GM18499 (cell line): ENCODE results near the gene CHSY1.
A peak's percentile ranks its signal among the peaks of the same experiment; 100 is the strongest.

Source experiments
- ATAC-seq: cut with Tn5 transposase; IDR thresholded peaks from one replicate; pipeline ENCODE4 v1.9.1; 2021; ENCODE audit warnings: moderate number of reproducible peaks; ENCODE audit not compliant: insufficient read depth, unreplicated experiment

Gene CHSY1

DNA sequence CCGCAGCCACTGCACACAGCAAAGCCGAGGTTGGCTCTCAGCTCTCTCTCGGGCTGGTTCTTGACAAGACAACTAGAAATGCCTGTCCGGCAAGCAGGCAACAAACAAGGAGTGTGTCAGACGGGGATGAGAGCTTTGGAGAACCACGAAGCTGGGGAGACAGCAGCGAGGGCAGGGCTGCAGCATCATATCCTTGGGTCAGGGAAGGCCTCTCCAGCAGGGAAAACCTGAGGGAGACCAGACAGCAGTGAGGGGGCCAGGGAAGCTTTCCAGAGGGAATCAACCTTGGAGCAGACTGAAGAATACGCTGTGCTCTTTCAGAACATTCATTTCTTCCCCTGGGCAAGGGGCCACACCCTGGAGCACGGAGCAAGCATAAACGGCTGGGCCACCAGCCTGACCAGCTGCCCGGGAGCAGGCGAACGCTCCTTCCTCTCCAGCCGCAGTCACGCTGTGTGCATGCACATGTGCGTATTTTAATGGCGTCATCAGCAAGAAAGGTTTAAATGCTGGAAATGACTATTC lies 58.7 kb downstream of the CHSY1 start:
- ATAC-seq = no peak

DNA sequence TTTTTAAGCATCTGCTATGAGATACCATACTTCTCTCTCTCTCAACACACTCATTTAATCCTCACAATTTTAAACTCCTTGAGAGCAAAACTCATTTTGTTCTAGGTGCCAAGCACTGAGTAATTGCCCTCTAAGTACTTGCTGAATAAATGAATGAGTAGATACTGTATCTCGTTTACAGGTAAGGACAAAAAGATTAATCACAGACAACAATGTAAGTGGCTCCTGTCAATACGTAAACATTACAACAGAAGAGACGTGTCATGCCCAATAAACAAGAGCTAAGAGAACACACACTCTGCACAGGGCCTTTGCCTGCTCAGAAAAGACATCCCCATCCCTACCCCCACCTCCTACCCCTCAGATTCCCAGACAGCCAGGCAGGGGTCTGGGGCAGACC lies 59.8 kb downstream of the CHSY1 start:
- no peak for ATAC-seq

DNA sequence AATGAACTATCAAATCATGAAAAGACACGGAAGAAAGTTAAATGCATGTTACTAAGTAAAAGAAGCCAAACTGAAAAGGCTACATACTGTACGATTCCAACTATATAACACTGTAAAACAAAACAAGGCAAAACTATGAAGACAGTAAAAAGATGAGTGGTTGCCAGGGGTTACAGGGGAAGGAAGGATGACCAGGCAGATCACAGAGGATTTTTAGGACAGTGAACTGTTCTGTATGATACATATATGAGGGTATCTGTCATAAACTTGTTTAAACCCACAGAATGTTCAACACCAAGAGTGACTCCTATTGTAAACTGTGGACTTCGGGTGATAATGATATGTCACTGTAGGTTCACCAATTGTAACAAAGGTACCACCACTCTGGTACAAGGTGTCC lies 60.6 kb downstream of the CHSY1 start:
- ATAC-seq = no peak

DNA sequence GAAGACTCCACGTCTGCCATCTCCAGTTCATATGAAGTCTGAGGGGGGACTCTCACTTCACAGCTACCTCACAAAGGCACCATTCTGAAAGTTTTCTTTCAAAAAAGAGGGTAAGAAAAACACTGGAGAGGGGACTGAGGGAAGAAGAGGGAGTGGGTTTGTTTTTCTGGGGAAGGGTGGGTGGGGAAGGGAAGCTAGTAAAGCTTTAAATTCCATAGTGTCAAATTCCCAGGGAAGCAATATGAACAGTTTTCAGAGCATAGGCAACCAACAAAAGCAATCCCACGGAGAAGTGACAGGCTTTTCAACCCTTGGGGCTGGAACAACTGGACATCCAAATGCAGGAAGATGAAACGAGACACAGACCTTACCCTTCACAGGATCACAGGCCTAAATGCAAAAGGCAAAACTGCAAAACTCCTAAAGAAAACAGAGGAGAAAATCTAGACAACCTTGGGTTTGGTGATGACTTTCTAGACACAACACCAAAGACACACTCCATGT lies 61.7 kb downstream of the CHSY1 start:
- no peak for ATAC-seq

DNA sequence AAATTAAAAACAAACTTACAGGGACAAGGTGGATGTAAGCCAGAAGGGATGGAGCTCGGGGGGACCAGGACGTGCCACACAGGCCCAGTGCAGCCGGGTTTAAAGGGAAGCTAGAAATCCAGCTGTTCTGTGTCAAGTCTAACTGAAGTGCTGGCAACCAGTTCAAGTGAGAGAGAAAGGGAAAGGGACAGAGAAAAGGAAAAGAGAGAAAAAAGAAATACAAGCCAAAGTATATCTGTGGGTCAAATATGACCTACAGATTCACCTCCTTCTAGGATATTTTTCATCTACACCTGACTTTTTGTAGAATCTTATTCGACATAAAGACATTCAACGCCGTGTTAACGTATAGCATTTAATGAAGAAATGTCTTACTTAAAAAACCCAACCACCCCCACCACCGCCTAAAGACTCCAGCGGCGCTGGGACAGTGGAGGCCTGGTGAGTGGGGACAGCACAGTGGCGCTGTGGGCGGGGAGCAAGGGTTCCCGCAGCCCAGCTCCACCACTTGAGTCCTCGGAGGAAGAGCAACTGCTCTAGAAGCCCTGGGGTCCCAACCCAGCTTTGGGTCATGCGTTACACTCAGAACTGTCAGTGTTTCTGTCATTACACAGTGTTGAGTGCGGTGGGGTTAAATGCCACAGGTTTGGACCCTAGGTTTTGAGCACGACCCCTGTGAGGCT lies 62.3 kb downstream of the CHSY1 start:
- ATAC-seq = no peak

DNA sequence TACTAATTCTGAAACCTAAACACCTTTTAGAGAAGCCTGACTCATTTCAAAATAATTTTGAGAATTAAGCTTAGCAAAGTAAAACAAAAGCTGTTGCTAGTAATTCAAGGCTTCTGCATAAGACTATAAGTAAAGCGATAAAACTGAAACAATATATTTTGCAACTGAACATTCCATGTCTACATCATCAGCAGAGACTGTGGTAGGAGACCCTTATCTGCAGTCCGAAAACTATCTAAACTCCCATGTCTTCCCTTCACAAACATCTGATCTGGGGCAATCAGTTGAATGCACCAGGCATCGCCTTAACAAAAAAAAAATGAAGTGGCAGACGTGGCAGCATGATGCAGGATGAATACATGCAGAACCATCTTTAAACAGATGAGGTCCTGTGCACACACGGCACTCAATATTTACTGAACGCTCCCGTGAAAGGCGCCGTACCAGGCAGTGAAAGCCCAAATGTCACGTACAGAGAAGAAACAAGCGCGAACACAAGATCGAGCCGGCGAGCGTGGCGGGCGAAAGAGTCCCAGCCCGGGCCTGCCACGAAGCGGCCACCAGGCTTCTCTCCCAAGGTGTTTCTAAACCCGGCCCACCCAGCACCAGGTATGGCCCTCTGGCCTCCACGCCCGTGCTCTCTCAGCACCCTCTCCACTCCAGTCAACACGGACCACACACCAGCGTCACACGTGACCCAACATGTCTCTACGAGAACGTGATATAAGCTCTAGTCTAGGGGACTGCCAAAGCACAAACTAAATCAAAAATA lies 63.0 kb downstream of the CHSY1 start:
- peak; percentile 69 for ATAC-seq

DNA sequence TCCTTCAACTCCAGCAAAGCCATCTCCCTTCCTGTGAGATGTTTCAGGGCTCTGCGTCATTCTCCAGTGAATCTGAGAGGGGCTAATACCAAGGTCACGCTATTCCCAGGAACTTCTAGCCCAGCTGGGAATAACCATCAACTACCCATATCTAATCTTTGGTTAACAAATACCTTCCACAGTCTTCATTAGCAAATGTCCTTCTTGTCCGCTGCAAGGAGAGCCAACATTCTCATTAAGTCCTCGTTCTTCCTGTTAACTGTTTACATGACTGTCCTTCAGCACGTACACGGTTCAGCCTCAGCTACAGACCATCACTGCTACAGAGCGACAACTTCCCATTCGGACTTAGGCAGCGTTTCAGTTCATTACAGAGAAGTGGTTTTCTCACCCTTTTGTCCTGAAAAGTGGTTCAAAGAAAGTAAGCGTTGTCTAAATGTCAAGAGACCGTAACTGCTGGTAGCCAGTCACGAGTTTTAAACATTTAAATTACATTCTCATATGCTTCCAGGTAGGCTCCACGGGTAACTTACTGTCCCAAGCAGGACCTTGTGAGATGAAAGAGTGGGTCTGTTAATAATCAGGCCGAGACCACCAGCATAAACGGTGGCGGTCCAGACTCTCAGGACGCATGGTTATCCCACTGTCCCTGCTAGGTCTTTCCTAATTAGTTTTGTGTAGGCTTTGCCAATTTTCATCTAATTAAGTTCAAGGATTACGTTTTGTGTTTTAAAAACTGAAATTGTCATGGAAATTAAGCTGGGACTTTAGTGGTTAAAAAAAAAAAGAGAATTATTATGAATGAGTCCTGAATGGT lies 63.8 kb downstream of the CHSY1 start:
- ATAC-seq = peak; percentile 62

DNA sequence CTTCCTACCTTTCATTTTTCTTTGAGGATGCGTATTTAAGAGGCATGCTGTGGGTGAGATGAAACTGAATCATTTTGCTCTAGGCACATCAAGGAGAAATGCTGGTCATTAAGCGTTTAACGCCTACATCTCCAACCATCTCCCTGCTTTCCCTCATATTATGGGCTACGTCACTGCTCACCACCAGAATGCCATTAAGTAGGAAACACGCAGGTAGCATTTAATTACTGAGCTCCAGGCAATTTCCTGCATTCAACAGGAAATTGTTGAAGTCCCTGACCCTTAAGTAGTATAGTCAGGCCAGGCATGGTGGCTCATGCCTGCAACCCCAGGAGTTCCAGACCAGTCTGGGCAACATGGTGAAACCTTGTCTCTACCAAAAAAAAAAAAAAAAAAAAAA lies 66.1 kb downstream of the CHSY1 start:
- no peak for ATAC-seq

DNA sequence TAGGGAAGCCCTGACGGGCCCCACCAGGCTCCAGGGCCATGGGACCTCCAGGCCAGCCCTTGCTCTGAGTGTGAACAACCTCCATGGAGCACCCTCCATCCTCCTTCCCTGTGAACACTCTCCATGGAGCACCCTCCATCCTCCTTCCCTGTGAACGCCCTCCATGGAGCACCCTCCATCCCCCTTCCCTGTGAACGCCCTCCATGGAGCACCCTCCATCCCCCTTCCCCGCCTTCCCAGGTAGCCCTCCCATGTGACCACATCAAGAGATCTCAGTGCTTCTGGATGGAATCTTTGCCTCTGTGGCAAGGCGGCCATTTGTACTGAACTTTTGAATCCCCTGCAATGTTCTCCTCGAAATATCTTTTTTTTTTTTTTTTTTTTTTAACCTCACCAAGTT lies 66.5 kb downstream of the CHSY1 start:
- no peak for ATAC-seq

DNA sequence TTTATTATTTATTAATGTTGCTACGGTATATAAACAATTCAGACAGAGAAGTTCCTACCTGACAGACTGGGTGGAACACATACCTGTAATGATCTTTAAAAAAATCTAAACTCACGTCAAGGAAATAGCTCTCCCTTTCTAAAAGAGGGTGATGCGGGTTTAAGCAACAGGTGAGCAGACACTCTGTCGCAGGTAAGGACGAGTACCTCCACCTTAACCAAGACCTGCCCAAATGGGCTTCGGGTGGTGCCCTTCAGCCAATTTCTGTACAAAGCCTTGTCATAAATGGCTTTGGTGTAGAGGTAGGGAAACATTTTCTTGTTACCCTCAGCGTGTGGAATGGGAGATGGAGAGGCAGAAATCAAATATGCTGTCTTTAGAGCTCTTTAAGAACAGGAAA lies 67.0 kb downstream of the CHSY1 start:
- no peak for ATAC-seq

DNA sequence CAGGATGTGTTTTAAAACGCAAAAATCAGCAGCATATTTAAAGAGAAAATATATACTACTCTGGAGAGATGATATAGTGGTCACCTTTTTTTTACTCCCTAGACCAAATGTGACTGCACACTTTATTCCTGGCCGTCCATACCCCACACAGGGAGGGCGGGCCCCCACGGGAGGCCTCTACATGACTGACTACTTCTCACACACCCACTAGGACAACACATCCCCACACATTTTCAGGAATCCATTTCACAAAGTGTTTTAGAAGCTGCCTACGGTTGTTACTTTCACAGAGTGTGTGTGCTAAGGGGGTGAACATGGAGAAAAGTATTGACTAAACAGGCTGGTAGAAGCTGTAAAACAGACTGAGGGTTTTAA lies 67.9 kb downstream of the CHSY1 start:
- no peak for ATAC-seq

DNA sequence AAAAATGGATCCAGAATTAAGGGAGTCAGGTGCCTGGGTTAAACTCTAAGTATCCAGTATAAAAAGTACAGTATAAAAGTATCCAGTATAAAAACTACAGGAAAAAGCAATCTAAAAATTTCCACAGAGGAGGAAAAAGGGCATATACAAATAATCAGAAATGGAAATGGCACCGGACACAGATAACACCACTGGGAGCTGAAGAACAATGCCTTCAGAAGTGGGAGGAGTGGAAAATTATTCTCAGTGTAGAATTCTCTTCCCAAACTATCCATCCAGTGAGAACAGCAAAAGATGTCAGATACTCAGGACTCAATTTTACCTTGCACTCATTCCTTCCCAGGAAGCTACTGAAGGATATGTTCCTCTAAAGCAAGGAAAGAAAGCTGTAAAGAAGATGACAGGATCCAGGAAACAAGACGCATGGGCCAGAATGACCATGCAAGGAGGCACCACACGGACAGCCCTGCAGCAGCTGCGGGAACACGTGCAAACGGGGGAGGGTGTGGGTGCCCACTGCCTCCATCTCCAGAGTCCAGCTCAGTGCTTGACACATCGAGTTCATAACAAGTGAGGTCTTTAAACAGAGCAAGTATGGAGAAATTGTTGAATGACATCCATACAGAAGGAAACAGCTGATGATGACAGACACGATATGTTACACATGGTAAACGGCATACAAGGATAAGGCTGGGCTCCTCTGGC lies 68.5 kb downstream of the CHSY1 start:
- no peak for ATAC-seq

DNA sequence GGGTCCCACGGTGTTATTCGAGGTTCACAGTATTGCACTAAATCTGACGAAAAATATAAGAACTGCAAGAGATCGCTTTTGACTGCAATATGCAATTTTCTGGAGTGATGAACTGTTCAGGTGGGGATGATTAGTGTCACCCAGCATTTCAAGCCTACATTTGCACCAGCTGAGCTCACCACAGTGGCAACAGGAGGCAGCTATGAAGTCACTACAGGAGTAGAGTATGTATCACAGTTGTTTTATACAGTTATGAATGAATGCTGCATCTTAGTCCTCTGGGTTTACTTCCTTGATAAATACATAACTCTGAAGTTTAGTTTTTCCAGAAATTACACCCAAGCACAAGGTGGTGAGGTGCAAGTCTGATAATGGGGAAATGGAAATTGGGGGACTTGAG lies 69.6 kb downstream of the CHSY1 start:
- no peak for ATAC-seq

DNA sequence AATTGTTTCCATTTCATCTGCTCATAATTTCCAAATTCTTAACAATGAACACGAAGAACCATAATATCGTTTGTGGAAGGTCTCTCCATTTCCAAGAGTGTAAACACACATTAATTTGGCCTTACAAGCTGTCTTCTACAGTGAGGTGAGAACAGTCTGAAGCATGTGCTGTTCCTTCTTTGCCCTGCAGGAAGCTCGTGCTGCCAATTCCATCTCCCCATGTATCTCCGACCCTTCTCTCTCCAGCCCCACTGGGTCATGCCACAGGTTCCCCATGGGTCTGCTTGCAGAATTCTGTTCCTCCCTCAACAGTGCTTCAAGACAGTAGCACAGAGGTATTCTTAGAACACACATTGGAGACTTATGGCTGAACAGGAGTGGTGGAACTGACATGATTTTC lies 70.5 kb downstream of the CHSY1 start:
- no peak for ATAC-seq

DNA sequence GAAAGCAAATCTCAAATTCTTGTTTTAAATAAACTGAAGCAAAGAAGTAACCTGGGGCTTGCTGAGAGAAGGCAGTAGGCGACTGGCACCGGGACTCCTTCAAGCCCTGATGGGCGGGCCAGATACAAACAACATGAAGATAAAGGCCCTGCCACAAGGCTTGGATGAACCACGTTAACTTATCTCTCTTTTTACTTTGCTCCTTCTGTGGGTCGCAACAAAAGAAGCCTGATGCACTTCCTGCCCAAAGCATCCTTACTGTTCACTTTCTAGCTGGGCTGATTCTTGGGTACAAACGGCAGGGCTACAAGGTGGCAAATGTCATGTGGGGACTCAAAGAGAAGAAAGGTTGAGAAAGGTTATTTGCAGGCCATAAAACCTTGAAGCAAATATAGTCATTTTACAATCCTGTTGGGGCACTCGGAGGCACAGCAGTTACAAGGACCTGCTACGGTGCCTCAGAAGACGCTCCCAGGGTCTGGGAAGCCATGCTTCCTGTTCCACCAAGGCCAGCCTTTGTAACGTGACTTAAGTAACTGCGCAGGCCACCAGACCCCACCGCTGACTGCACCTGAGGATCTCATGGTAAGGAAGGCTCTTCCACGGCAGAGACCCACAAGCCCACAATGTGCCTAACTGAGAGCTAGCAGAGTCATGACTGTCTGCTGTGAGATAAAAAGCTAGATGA lies 71.1 kb downstream of the CHSY1 start:
- ATAC-seq = no peak

DNA sequence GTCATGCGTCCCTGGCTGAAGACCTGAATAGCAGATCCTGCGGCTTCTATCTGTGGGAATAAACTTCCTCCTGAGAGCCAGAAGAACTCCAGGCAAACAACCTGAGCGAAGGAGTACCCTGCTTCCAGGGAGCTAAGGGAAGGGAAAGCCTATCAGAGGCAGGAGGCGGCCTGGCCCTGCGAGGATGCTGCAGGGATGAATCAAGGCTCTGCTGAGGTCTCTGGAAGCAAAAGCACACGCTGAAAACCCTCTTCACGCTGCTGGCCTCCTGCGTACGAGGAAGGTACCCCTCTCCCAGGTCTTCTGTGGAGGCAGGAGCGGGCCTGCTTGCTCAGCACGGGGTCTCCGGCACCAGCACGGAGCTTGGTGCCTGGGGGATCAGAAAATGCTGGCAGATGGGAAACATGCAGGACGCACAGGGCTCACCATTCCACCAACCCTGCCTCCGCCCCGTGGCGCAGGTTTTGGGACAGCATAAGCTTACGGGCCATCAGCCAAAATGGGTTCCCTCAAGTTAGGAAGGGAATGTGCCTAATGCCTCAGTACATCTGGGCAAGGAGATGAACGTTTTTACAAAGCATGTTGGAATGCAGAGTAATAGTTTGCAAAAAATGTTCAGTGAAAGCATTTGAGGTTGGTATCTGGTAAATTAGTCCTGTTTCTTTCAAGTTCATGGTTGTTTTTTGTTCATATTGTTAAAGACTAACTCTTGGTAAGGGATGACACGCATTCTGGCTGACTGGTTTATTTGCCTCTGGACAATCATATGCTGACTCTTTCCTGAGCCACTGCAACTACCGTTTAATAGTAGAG lies 72.3 kb downstream of the CHSY1 start:
- no peak for ATAC-seq

DNA sequence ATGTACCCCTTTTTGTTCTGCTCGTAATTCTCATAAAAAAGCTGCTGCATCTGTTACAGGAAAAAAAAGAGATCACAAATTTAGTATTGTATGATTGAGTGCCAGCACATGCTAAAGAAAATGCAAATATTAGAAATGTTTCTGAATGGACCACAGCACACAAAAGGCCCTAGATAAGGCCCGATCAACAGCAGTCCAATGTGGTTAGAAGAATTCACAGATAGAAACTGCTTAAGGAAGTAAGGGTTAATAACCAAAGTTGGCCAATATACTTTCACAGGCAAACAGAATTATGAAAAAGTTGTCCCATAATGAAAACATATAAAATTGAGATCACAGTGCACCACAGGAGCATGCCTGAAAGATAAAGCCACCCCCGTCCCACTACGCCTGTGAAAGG lies 72.9 kb downstream of the CHSY1 start:
- no peak for ATAC-seq

DNA sequence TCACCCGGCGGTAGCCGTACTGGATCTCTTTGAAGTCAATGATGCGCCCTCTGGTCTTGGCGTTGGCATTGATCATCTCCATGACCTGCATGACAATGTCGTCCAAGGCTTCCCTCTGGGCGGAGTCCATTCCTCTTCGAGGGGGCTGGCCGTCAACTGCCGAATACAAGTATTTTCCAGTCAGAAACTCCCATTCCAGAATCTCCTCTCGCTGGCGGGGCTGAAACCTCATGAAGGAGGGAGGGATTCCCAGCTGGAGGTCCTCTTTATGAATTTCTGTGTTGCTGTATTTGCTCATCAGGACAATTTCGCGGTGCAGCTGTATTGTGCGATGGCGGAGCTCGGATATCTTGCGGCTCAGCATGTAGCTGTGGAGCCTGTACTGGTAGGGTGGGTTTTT lies 73.4 kb downstream of the CHSY1 start:
- ATAC-seq = no peak

DNA sequence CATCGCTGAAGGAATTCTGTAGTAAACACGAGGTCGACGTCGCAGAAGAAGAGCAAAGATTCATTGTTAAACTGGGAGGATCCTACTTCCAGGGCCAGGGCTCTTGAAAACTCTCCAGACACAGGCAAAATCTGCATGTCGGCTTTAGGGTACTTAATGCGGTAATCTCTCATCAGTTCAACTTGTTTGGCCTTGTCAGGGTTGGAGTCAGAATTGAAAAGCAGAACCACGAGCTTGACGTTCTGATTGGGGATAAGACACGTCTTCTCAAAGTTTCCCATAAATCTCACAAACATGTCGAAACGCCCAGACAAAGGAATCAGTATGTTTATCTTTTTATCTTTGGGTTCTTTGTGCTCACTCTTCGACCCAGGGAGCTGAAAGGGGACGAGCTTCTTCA lies 74.0 kb downstream of the CHSY1 start:
- ATAC-seq = no peak
